Measurements from ENCODE around the gene HBE1.
A peak's percentile ranks its signal among the peaks of the same experiment; 100 is the strongest.
"Not testable (repeated sequence)": the region's sequence is repeated elsewhere in the genome, so short reads cannot be mapped to it uniquely, and the experiment has no call there.

The HBE1 gene

DNA sequence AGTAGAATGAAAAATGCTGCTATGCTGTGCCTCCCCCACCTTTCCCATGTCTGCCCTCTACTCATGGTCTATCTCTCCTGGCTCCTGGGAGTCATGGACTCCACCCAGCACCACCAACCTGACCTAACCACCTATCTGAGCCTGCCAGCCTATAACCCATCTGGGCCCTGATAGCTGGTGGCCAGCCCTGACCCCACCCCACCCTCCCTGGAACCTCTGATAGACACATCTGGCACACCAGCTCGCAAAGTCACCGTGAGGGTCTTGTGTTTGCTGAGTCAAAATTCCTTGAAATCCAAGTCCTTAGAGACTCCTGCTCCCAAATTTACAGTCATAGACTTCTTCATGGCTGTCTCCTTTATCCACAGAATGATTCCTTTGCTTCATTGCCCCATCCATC is 14.9 kb upstream of the HBE1 start:
- no peak for DNase-seq

DNA sequence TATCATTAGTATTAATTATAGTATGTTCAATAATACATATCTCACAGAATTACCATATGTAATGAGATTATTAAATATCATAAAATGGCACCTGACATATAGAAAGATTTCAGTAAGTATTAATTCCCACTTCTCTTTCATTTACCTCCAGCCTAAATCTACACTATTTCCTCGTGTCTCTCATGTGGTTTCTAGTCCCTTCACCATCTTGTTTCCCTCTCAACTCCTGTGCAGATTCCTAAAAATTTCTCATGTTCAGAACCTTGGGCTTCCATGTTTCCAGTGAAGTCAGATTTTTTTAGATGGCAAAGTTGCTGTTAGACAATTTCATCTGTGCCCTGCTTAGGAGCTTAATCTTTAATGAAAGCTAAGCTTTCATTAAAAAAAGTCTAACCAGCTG is 14.1 kb upstream of the HBE1 start:
- no peak for DNase-seq

DNA sequence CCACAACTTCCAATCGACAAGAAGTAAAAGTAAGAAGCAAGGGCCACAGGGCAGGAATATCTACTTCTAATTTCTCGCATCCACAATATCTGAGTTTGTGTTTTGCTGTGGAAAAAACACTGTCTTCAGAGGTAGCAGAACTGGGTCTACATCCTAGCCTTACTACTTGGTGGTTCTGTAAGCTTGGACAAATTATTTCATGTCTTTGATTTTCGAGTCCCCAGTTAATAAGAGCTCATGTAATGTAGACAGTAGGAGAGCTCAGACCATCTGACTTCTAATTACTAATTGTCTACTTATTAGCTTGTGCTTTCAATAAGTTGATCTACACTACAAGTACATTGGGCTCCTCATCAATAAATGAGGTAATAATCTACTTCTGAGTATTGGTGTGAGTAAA is 13.3 kb upstream of the HBE1 start:
- no peak for DNase-seq

DNA sequence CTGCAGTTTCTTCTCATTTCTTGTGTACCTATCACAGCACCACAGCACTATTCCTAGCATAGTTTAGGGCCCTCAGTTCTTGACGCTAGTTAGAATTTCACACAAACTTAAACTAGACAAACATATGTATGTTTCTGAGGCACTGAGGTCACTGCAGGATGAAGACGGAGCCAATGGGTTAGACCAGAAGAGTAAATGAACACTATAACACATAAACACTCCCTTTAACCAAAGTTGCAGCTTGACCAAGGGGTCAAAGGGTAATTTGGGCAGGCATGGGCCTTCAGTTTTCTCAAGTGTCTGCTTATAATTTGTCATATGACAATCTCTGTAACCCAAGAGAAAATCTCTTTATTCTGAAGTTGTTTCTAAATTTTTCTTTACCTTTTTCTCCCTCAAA is 12.9 kb upstream of the HBE1 start:
- DNase-seq, result no peak

DNA sequence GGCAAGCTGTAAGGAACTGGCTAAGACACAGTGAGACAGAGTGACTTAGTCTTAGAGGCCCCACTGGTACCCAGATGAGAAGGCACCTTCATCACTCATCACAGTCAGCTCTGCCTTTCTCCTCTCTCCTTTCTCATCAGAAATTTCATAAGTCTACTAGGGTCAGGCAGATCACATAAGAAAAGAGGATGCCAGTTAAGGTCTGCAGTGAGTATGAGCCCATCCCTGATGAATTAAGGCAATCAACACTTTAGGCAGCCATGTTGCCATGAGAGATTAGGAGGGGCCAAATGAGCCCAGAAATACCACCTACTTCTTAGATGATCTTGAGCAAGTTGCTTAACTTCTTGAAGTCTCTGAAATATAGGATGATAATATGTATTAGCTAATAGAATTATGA is 11.9 kb upstream of the HBE1 start:
- no peak for DNase-seq

DNA sequence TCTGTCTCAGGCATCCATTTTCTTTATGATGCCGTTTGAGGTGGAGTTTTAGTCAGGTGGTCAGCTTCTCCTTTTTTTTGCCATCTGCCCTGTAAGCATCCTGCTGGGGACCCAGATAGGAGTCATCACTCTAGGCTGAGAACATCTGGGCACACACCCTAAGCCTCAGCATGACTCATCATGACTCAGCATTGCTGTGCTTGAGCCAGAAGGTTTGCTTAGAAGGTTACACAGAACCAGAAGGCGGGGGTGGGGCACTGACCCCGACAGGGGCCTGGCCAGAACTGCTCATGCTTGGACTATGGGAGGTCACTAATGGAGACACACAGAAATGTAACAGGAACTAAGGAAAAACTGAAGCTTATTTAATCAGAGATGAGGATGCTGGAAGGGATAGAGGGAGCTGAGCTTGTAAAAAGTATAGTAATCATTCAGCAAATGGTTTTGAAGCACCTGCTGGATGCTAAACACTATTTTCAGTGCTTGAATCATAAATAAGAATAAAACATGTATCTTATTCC is 10.9 kb upstream of the HBE1 start:
- peak in 1 of 2 experiments; percentile 34 for DNase-seq

DNA sequence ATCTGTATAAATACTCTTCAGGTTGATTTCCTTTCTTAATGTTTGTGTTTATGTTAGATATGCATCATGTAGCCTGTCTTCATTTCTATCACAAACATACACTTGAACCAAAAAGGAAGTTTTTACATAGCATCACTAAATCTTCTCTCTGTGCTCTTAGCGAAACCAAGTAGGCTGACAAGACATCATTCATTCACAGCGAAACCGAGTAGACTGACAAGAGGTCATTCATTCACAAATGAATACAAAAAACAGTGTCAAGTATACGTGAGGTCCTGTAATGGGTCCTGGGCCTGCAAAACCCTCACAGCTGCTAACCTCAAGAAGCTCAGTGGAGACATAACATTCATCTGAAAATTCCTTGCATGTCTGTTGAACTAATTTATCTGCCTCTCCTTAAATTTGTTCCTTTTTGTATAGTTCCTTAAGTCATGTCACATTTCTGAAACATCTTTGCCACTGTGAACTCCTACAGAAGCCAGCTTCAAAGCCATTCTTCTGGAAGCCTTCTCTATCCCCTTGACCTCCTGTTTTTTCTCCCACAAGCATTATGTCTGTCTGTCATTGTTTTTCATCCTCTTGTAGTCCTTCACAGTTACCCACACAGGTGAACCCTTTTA is 9.8 kb upstream of the HBE1 start:
- no peak for DNase-seq

DNA sequence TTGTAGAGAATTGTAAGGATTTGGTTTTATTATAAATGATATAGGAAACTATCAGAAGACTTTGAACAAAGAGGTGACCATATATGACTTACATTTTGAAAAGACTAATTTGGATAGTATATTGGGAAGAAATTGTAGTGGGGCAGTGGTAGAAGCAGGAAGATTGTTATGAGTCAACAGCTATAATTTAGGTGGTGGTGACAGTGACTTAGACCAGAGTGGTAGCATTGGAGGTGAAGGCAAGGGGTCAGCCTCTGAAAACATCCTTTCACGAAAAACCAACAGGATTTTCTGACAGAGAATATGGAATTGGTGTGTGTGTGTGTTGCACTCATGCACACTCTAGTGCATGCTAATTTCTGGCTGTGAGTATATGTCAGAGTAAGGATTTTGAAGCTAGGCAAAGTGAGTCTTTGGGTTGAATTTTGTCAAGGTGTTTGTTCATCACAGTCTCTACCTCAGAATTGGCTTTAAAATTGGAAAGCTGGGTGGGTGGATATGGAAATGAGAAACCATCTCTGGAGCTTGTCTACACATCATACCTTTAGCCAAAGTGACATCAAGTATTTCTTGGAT is 8.2 kb upstream of the HBE1 start:
- no peak for DNase-seq

DNA sequence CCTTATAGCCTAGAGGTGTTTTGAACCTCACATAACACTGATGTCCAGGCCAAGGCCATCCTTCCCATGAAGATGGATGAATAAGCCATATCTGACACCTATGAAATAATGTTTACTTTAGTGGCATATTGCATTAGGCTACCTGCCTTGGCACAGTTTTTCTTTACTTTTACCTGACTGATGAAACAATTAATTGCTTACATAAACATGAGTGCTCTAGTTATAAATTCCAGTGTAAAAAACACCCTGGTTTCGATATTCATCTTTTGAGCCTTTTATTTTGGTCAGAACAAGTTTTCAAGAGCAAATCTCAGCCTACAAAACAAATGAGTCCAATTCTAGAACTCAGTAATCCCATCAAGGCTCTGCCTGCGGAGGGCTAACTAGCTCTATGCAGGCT is 7.0 kb upstream of the HBE1 start:
- DNase-seq, result no peak

DNA sequence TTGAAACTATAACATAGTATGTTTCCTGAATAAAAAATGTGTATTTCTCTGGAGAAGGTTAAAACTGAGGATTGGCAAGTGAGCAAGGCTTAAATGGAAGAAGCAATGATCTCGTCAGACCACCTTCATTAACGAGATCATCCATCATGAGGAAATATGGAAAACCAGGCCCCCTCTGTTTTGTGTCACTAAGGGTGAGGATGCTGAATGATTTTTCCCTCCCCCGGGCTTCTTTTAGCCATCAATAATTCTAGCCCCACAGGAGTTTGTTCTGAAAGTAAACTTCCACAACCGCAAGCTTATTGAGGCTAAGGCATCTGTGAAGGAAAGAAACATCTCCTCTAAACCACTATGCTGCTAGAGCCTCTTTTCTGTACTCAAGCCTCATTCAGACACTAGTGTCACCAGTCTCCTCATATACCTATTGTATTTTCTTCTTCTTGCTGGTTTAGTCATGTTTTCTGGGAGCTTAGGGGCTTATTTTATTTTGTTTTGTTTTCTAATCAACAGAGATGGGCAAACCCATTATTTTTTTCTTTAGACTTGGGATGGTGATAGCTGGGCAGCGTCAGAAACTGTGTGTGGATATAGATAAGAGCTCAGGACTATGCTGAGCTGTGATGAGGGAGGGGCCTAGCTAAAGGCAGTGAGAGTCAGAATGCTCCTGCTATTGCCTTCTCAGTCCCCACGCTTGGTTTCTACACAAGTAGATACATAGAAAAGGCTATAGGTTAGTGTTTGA is 5.8 kb upstream of the HBE1 start:
- DNase-seq, result no peak

DNA sequence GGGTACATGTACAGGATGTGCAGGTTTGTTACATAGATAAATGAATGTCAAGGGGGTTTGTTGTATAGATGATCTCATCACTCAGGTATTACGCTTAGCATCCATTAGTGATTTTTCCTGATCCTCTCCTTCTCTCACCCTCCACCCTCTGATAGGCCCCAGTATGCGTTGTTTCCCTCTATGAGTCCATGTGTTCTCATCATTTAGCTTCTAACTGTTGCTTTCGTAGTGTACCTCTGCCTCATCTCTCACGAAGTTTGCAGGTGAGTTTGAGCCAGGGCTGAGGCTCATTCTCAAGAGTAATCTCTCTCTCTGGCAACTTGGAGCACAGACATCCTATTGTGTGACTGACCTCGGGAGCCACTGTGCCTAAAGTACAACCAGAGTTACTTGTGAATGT is 4.7 kb upstream of the HBE1 start:
- no peak for DNase-seq

DNA sequence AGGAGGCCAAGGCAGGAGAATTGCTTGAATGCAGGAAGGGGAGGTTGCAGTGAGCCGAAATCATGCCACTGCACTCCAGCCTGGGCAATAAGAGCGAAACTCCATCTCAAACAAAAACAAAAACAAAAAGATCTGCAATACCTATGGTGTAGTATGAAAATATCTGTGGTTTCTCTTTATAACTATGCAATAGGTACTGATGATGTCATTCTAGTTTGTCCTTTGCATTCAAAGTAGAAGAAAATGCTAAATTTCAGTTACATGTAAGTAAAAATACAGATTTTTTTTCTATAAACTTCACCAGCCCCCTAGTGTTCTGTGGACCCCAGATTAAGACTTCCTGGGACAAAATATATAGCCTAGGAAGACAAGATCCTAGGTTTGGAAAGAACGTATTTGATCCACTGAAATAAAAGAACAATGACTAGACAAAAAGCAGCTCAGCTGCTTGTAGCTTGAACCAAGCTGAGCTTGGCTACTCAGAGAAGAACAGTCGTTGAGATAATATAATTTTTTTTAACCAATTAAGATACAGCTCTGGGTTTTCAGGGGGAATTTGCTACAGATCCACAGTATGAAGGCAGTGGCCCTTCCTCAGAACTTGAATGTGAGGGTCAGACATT is 2.8 kb upstream of the HBE1 start:
- no peak for DNase-seq

DNA sequence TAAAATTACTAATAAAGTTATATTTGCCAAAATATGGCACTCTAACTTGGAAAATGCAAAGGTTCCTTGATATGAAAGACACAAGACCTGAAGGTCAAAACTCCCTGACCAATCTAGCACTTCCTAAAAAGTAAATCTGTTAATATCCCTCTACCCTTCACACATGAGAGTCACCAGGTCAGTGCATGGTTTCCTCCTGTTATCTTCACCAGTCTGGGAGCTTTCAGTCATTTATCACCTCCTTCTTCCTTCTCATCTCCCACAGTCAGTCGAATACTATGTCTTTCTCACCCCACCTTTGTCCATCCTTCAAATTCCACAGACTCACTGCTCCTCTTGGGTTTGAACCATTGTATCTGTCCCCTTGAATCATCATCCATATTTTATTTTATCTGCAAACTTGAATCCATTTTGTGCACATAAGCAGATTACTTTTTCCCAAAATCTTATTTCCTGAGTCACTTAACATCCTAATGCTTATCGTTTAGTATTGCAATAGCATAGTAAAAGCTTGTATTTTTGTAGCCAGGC is 2.6 kb downstream of the HBE1 start:
- no peak for DNase-seq

DNA sequence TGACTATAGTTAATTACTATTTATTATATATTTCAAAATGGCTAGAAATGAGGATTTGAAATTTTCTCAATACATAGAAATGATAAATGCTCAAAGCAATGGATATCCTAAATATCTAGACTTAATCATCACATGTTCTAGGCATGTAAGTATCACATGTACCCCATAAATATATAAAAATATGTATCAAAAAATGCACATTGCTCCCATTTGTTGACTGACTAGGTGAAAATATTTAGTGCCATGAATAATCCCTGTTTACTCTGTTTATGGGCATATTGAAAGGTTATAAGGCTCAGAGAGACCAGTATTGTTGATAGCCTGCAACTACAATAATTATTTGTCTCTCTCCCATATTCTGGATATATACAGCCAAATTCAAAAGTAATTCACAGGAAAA is 3.1 kb downstream of the HBE1 start:
- no peak for DNase-seq

DNA sequence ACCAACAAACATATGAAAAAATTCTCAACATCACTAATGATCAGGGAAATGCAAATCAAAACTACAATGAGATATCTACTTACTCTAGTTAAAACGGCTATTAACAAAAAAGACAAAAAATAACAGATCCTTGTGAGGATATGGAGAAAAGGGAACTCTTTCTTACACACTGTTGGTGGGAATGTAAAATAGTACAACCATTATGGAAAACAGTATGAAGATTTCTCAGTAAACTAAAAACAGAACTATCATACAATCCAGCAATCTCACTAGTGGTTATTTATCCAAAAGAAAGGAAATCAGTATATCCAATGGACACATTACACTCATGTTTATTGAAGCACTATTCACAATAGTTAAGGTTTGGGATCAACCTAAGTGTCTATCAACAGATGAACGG is 3.9 kb downstream of the HBE1 start:
- DNase-seq, result no peak

DNA sequence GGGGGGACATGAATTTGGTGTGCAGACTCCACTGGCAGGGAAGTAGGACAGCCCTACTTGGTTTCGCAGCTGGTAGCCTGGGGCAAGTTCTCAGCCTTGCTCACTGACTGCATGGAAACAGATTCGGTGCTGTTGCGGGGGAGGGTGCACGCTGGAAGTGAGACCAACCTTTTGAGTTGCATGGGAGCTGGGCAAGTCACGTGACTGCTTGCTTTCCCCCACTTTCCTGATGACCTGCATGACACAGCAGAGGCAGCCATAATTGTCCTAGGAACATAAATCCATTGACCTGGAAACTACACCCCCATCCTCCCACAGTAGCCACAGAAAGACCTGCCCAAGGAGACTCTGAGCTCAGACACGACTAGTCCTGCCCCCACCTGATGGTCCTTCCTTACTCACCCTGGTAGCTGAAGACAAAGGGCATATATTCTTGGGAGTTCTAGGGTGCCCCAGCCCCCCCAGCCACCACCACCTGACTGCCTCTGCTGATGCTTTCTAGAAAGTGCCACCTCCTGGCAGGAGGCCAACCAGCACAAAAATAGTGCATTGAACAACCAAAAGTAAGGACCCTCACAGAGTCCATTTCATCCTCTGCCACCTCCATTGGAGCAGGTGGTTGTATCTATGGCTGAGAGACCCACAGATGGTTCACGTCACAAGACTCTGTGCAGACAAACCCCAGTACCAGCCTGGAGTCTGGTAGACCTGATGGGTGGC is 11.0 kb downstream of the HBE1 start:
- no peak for DNase-seq

DNA sequence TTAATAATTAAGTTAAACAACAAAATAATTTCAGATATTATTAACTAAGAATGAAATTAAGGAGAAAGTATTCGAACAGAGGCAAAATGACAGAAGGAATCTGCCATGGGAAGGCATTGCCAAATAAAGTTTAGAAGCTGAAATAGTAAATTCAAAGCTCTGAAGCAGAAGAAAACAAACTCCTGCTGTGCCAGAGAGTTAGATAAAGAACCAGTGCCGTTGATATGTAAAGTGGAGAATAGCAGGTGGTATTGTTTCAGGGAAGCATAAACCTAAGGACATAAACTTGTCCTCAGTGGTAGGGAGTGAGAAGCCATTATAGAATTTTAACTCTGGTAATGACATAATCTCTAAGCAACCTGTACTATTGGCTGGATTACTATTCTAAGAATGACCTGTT is 12.4 kb downstream of the HBE1 start:
- no peak for DNase-seq

DNA sequence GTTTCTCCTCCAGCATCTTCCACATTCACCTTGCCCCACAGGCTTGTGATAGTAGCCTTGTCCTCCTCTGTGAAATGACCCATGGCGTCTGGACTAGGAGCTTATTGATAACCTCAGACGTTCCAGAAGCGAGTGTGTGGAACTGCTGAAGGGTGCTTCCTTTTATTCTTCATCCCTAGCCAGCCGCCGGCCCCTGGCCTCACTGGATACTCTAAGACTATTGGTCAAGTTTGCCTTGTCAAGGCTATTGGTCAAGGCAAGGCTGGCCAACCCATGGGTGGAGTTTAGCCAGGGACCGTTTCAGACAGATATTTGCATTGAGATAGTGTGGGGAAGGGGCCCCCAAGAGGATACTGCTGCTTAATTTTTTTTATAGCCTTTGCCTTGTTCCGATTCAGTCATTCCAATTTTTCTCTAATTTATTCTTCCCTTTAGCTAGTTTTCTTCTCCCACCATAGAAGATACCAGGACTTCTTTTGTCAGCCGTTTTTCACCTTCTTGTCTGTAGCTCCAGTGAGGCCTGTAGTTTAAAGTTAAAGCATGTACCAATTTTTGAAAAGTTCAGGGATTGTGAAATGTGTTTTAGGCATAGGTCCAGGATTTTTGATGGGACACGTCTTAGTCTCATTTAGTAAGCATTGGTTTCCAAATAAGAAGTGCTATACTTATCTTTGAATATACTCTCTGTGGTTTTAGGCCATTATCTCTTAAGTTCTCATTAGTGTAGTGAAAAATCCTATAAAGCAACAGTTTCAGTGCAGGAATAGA is 14.9 kb downstream of the HBE1 start, which contains the start of gene HBG2:
Gene HBG2 (minus strand): TSS at position 136 of the 768 bp plus-strand sequence. CDS start 53 bp downstream, at position 83.
- not testable (repeated sequence) for DNase-seq

DNA sequence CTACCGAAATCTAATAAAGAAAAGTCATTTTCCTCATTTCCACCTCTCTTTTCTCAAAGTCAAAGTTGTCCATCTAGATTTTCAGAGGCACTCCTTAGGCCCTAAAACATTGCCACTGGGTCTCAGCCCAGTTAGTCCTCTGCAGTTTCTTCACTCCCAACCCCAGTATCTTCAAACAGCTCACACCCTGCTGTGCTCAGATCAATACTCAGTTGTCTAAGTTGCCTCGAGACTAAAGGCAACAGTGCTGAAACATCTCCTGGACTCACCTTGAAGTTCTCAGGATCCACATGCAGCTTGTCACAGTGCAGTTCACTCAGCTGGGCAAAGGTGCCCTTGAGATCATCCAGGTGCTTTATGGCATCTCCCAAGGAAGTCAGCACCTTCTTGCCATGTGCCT is 15.7 kb downstream of the HBE1 start:
- DNase-seq, result not testable (repeated sequence)

DNA sequence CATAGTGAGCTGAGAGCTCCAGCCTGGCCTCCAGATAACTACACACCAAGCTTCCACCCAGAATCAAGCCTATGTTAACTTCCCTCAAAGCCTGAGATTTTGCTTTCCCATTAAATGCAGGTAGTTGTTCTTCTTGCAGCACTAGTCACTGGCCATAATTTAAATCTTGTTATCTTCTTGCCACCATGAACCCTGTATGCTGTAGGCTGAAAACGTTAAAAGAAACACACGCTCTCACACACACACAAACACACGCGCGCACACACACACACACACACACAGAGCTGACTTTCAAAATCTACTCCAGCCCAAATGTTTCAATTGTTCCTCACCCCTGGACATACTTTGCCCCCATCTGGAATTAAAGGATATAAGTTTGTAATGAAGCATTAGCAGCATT is 16.3 kb downstream of the HBE1 start:
- not testable (repeated sequence) for DNase-seq

DNA sequence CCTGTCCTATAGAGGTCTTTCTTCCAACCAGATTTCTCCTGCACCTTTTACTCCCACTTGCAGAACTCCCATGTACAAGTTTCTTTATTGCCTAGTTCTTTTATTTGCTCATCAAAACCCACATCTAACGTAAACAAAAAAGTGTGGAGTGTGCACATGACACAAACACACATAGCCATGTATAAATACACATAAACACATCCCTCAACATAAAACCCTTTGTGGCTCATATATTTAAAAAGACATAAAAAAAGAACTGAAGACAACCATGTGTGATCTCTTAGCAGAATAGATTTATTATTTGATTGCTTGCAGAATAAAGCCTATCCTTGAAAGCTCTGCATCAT is 16.9 kb downstream of the HBE1 start:
- no peak for DNase-seq
